Posterior cingulate gyrus (tissue), 11 donors: ENCODE measurements around the gene B4GAT1.

ENCODE experiments used
- DNase-seq, 10 donors: peaks; one replicate each; pipeline versions ENCODE4 v3.0.0 to v3.0.0-alpha.2; 2020 to 2021; ENCODE audit warnings: mixed read lengths in 3 of 10
- intact Hi-C: fragments of 100-400 bp; cut with DNase I; formaldehyde crosslinking; loops from one replicate; pipeline ENCODE4 v1.15.1; 2023

B4GAT1 gene

DNA sequence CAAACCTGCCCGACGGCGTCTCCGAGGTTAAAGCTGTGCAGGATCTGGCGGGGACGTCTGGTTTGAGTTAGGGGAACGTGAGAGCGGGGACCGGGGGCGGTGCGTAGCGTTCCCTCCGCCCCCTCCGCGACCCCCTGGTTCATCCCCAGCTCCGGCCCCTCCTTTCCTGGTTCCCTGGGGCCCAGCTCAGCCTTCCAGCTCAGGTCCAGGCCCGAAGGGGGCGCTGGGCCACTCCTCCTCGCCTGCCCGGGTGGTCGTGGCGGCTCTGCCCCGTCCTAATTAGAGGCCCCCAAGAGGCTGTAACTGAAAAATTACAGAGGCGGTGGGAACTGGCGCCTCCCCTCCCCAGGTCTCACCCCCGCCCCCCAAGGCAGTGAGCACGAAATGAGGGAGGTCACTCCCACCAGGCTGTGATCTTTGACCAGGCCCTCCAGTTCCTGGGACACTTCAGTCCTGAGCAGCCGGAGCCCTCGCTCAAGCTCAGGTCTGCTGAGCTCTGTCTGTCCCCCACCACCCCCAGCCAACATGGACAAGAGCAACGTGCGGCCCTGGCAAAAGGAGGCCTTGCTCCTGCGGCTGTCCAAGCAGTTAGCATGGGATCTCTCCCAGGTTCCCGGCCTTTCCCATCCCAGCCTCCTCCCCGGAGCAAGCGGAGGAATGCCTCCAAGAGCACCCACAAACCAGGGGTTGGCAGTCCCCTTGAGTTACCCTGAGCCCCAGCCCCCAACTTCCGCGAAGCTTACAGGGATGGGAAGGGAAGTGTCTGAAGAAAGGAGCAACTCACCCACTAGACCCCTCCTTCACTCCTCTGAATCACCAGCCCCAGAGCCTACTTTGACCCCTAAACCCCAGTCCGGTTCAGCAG, 33.9 kb downstream of the B4GAT1 start:
- intact Hi-C loops = loop anchor here (5.0 kb wide), 1 partner anchor 74 kb away; no protein-coding TSS in a partner anchor
- DNase-seq = no peak

DNA sequence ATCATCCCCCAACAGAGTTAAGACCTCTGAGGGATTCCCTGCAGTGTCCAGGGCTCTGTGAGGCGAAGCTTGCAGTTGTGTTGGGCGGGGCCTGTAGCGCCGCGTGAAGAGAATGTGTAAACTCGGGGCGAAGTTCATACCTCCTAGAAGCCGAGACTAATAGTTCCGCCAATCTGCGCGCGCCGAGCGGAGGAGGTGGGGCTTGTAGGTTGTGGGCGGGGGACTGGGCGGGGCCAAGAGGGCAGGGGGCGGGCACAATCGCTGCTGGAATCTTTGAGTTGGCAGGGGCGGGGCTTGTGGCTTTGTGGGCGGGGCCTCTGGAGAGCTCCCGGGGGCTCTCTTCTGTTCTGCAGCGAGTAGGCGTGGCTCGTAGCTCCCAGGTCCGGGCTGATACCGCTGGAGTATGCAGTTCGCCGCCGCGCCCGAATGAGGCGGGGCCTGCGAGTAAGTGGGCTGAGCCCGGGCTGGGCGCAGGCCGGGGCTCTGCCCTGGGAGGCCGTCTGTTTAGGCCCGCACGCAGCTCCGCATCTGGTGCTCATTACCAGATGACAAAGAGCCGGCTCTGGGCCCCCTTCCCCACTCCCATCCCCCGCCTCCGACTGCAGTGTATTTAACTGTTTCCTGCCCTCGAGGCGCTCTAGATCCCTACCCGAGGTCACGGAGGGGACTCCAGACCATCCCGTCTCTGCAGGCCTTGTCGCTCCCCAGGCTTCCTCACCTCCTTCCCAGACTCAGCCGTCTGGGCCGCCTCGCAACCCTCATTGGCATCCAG, 34.7 kb downstream of the B4GAT1 start:
- intact Hi-C loops = loop anchor here (5.0 kb wide), 1 partner anchor 75 kb away; no protein-coding TSS in a partner anchor
- peak; percentile 85 to 99 (median 95) for DNase-seq

DNA sequence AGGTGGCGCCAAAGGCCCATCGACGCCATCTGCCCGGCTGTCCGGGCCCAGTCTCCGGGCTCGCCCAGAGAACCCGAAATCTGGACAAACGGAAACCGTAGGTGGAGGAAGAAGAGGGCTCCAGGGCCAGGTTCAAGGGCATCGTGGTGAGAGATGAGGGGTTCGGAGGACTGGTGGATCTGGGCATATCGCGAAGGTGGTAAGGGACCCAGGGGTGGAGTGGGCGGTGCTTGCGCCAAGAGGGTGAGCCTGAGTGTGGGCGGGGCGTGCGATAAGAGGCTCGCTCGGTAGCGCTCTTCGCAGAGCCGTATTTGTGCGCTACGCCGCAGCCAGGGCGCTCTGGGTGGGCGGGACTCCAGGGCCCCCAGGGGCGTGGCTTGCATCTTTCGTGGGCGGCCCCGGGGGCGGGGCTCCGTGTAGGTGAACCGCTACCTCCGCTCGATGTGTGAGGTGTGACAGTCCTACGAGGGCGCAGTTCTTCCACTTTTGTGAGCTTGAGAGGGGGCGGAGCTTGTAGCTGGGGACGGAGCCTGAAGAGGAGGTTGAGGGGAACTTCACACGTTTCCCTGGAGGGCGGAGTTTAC, 35.4 kb downstream of the B4GAT1 start:
- DNase-seq = peak; percentile 72 to 98 (median 86)
- intact Hi-C loops = loop anchor here (1.0 to 5.0 kb wide), 2 partner anchors 16 to 75 kb away; no protein-coding TSS in a partner anchor

- no peak for DNase-seq
- intact Hi-C loops = loop anchor here (1.0 to 5.0 kb wide), 2 partner anchors 17 to 76 kb away; no protein-coding TSS in a partner anchor
Observed at GRCh38 chr11:66311470-66311964, 35.9 kb downstream of the B4GAT1 start.

- peak in 1 of 10 donors; percentile 63 for DNase-seq
- intact Hi-C loops = loop anchor here (1.0 to 5.0 kb wide), 2 partner anchors 17 to 76 kb away; no protein-coding TSS in a partner anchor
Observed at GRCh38 chr11:66310803-66311440, 36.5 kb downstream of the B4GAT1 start.

DNA sequence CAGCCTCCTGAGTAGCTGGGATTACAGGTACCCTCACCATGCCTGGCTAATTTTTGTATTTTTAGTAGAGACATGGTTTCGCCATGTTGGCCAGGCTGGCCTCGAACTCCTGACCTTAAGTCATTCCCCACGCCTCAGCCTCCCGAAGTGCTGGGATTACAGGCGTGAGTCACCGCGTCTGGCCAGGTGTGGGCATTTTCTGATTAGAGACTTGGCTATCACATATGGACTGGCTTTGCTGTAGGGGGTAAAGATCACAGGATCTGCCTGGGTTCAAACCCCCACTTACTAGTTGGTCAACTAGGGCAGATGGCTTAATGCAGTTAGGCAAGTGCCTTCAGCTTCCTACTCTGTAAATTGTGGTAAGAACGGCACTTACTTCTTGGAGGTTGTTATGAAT, 37.1 kb downstream of the B4GAT1 start:
- no peak for DNase-seq
- intact Hi-C loops = loop anchor here (5.0 kb wide), 1 partner anchor 77 kb away; no protein-coding TSS in a partner anchor

- no peak for DNase-seq
- intact Hi-C loops = no loop called here
Observed at GRCh38 chr11:66309475-66309874, 38.0 kb downstream of the B4GAT1 start.

GRCh38 chr11:66302656-66303055, 44.8 kb downstream of the B4GAT1 start:
- intact Hi-C loops = no loop called here
- DNase-seq = no peak

GRCh38 chr11:66299186-66299585, 48.2 kb downstream of the B4GAT1 start:
- no peak for DNase-seq
- intact Hi-C loops = no loop called here

- intact Hi-C loops = no loop called here
- DNase-seq = no peak
Observed at GRCh38 chr11:66297610-66298009, 49.8 kb downstream of the B4GAT1 start.
